Activated naive CD8-positive, alpha-beta T cell treated with anti-CD3 and anti-CD28 coated beads for 36 hours (primary cell): ENCODE data around the gene SERPINB12. TPM values are rescaled to one million over a fixed set of nuclear protein-coding genes. Genes with fewer than 3 reads are reported as not detected.
A peak's percentile ranks its signal among the peaks of the same experiment; 100 is the strongest.

Source experiments
- DNase-seq: peaks from one replicate; pipeline ENCODE4 v3.0.0; 2021
- H3K27ac Mint-ChIP-seq: one replicate; pipeline ENCODE4 v1.8.0; 2022; ENCODE audit warnings: mild to moderate bottlenecking, moderate library complexity, mixed read lengths
- H3K27me3 Mint-ChIP-seq: one replicate; pipeline ENCODE4 v1.8.0; 2022; ENCODE audit warnings: mild to moderate bottlenecking, mixed read lengths
- H3K36me3 Mint-ChIP-seq: one replicate; pipeline ENCODE4 v1.8.0; 2021; ENCODE audit warnings: mild to moderate bottlenecking, mixed read lengths
- H3K4me1 Mint-ChIP-seq: one replicate; pipeline ENCODE4 v1.8.0; 2021; ENCODE audit warnings: mixed read lengths
- H3K4me3 Mint-ChIP-seq: one replicate; pipeline ENCODE4 v1.8.0; 2022; ENCODE audit warnings: mild to moderate bottlenecking, moderate library complexity, mixed read lengths
- H3K9me3 Mint-ChIP-seq: one replicate; pipeline ENCODE4 v1.8.0; 2022; ENCODE audit warnings: mixed read lengths
- total RNA-seq, 2 experiments: library from RNA; stranded (reverse); gene quantifications; one replicate each; pipeline ENCODE4 v1.2.3, GENCODE V29; 2021

SERPINB12 gene
- total RNA-seq, 2 experiments from 2014 or later = not detected

DNA sequence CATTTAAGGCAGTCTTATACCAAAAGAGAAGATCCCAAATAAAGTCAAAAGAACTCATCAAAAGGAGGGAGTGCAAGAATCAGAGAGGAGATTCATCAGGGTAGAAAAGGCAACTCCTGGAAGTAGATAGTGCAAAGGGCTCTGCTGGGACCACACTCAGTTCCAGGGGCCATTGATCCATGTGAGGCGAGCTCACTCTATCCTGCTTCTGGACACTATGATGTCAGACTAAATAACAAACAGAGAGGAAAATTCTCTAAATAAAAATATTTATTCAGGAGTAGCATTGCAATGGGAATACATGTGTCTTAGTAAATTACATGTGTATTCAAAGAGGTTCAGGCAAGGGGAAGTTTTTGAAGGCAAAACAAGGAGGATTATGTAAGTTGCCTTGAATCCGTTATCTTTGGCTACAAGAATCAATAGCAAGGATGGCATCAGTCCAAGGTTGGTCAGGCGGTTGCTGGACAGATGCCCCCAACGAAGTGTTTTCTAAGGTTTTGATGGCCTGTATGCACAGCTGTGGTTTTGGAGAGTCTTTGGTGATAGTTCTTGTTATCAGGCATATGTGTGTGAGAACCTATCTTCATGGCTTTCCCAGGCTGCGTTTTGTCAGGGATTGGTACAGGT is 13.2 kb upstream of the SERPINB12 start:
- no peak overlapping the region for H3K4me3 Mint-ChIP-seq
- no peak for DNase-seq
- H3K4me1 Mint-ChIP-seq = no peaks in the 10 kb centered on the region
- no peaks in the 10 kb centered on the region for H3K9me3 Mint-ChIP-seq
- H3K27ac Mint-ChIP-seq = no peak overlapping the region
- H3K27me3 Mint-ChIP-seq = peaks cover 5% of the 10 kb centered on the region
- no peaks in the 10 kb centered on the region for H3K36me3 Mint-ChIP-seq

- no peaks in the 10 kb centered on the region for H3K4me1 Mint-ChIP-seq
- H3K27me3 Mint-ChIP-seq = peaks cover 8% of the 10 kb centered on the region
These were observed 9.7 kb upstream of the SERPINB12 start for GRCh38 chr18:63532471-63532870.

GRCh38 chr18:63534615-63535014 is 7.6 kb upstream of the SERPINB12 start:
- H3K36me3 Mint-ChIP-seq = no peaks in the 10 kb centered on the region
- peaks cover 10% of the 10 kb centered on the region for H3K27me3 Mint-ChIP-seq
- H3K4me3 Mint-ChIP-seq = no peak overlapping the region
- H3K27ac Mint-ChIP-seq = no peak overlapping the region
- no peaks in the 10 kb centered on the region for H3K4me1 Mint-ChIP-seq
- no peaks in the 10 kb centered on the region for H3K9me3 Mint-ChIP-seq
- no peak for DNase-seq

More at GRCh38 chr18:63532471-63532870, 9.7 kb upstream of the SERPINB12 start:
- no peaks in the 10 kb centered on the region for H3K9me3 Mint-ChIP-seq
- H3K36me3 Mint-ChIP-seq = no peaks in the 10 kb centered on the region
- no peak overlapping the region for H3K4me3 Mint-ChIP-seq
- peak overlapping the region; percentile 34 for H3K27ac Mint-ChIP-seq
- DNase-seq = no peak

- H3K9me3 Mint-ChIP-seq = no peaks in the 10 kb centered on the region
- H3K36me3 Mint-ChIP-seq = no peaks in the 10 kb centered on the region
- DNase-seq = no peak
- H3K27ac Mint-ChIP-seq = no peak overlapping the region
- H3K27me3 Mint-ChIP-seq = peaks cover 15% of the 10 kb centered on the region
- no peak overlapping the region for H3K4me3 Mint-ChIP-seq
- H3K4me1 Mint-ChIP-seq = no peaks in the 10 kb centered on the region
These were observed 2.2 kb upstream of the SERPINB12 start for GRCh38 chr18:63539904-63540510.

DNA sequence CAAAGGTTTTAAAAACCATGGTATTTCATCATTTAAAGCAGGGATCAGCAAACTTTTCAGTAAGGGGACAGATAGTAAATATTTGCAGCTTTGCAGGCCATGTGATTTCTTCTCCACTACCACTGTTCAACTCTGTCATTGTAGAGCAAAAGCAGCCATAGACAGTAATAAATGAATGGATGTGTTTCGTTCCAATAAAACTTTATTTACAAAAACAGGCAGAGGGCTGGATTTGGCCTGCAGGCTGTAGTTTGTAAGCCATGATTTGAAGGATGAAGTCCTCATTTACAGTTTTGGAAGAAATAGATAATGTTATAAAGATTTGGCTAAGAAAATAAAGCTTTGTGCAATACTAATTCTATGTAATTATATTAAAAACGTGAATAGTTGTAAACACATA is 1.8 kb downstream of the SERPINB12 start:
- Mint-ChIP-seq H3K4me3 (no peak overlapping the region), H3K27me3 (peaks cover 18% of the 10 kb centered on the region), H3K9me3 (no peaks in the 10 kb centered on the region), H3K27ac (no peak overlapping the region), H3K36me3 (no peaks in the 10 kb centered on the region), H3K4me1 (no peaks in the 10 kb centered on the region)
- no peak for DNase-seq

- Mint-ChIP-seq H3K9me3 (no peaks in the 10 kb centered on the region), H3K27ac (no peak overlapping the region), H3K36me3 (no peaks in the 10 kb centered on the region), H3K4me1 (no peaks in the 10 kb centered on the region), H3K4me3 (no peak overlapping the region), H3K27me3 (peaks cover 10% of the 10 kb centered on the region)
- DNase-seq = no peak
These were observed 2.8 kb downstream of the SERPINB12 start for GRCh38 chr18:63545000-63545399.

GRCh38 chr18:63550068-63550467 is 7.9 kb downstream of the SERPINB12 start:
- H3K27me3 Mint-ChIP-seq = peaks cover 12% of the 10 kb centered on the region
- no peaks in the 10 kb centered on the region for H3K36me3 Mint-ChIP-seq
- H3K4me1 Mint-ChIP-seq = no peaks in the 10 kb centered on the region
- no peaks in the 10 kb centered on the region for H3K9me3 Mint-ChIP-seq
- no peak overlapping the region for H3K4me3 Mint-ChIP-seq
- DNase-seq = no peak
- H3K27ac Mint-ChIP-seq = no peak overlapping the region

DNA sequence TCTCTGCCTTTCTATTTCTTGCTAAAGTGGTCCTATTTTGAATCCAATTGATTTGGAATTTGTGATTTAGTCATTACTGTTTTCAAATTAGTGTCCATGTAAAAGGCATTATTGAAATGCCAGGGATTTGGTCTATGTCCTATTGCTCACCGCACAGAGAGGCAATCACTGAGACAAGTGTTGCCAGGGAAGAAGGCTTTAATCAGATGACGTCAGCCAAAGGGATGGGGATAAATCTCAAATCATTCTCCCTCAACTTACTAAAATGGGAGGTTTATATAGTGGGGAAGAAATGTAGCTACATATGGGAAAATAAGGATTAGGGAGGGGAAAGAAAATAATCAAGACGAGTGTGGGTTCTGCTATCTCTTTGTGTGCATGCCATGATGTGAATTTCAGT is 9.6 kb downstream of the SERPINB12 start:
- no peak overlapping the region for H3K4me3 Mint-ChIP-seq
- H3K4me1 Mint-ChIP-seq = no peaks in the 10 kb centered on the region
- H3K36me3 Mint-ChIP-seq = no peaks in the 10 kb centered on the region
- no peak overlapping the region for H3K27ac Mint-ChIP-seq
- DNase-seq = no peak
- peaks cover 10% of the 10 kb centered on the region for H3K27me3 Mint-ChIP-seq
- no peaks in the 10 kb centered on the region for H3K9me3 Mint-ChIP-seq

GRCh38 chr18:63552581-63552980 is 10.4 kb downstream of the SERPINB12 start:
- H3K27me3 Mint-ChIP-seq = peaks cover 7% of the 10 kb centered on the region
- no peak overlapping the region for H3K4me3 Mint-ChIP-seq
- H3K4me1 Mint-ChIP-seq = no peaks in the 10 kb centered on the region
- H3K27ac Mint-ChIP-seq = no peak overlapping the region
- DNase-seq = no peak
- H3K9me3 Mint-ChIP-seq = no peaks in the 10 kb centered on the region
- H3K36me3 Mint-ChIP-seq = no peaks in the 10 kb centered on the region

- H3K27me3 Mint-ChIP-seq = peaks cover 4% of the 10 kb centered on the region
- no peak for DNase-seq
- no peaks in the 10 kb centered on the region for H3K9me3 Mint-ChIP-seq
- no peaks in the 10 kb centered on the region for H3K36me3 Mint-ChIP-seq
- no peak overlapping the region for H3K27ac Mint-ChIP-seq
- H3K4me1 Mint-ChIP-seq = no peaks in the 10 kb centered on the region
- H3K4me3 Mint-ChIP-seq = no peak overlapping the region
These were observed 10.9 kb downstream of the SERPINB12 start for GRCh38 chr18:63553081-63553480.

GRCh38 chr18:63559567-63560491 is 17.7 kb downstream of the SERPINB12 start:
- H3K4me1 Mint-ChIP-seq = no peaks in the 10 kb centered on the region
- no peak for DNase-seq
- no peaks in the 10 kb centered on the region for H3K9me3 Mint-ChIP-seq
- H3K27me3 Mint-ChIP-seq = peaks cover 17% of the 10 kb centered on the region
- H3K4me3 Mint-ChIP-seq = no peak overlapping the region
- no peak overlapping the region for H3K27ac Mint-ChIP-seq
- H3K36me3 Mint-ChIP-seq = no peaks in the 10 kb centered on the region

DNA sequence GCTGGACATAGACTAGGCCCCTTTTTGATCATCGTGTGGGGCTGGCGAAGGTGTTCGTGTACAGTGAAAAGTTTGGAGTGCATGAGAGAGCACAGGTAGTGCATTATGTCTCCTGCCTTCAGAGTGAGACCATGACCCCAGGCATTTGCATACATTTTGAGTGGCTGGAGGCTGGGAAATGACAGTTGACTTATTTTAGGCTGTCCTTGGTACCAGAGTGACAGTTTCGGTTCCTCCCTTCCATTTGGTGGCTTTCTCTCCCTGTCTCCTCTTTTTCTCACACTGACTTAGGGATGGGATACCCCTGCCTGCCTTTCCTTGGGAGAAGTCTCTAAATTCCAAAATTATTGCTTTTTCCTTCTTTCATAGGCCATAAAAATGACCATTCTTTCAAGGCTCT is 20.1 kb downstream of the SERPINB12 start:
- Mint-ChIP-seq H3K4me1 (no peaks in the 10 kb centered on the region), H3K27ac (no peak overlapping the region), H3K4me3 (no peak overlapping the region), H3K27me3 (peaks cover 17% of the 10 kb centered on the region), H3K36me3 (no peaks in the 10 kb centered on the region), H3K9me3 (no peaks in the 10 kb centered on the region)
- DNase-seq = no peak

- H3K9me3 Mint-ChIP-seq = no peaks in the 10 kb centered on the region
- H3K36me3 Mint-ChIP-seq = no peaks in the 10 kb centered on the region
- H3K4me3 Mint-ChIP-seq = no peak overlapping the region
- H3K27ac Mint-ChIP-seq = no peak overlapping the region
- DNase-seq = no peak
- no peaks in the 10 kb centered on the region for H3K4me1 Mint-ChIP-seq
- peaks cover 20% of the 10 kb centered on the region for H3K27me3 Mint-ChIP-seq
These were observed 21.9 kb downstream of the SERPINB12 start for GRCh38 chr18:63564021-63564420.

DNA sequence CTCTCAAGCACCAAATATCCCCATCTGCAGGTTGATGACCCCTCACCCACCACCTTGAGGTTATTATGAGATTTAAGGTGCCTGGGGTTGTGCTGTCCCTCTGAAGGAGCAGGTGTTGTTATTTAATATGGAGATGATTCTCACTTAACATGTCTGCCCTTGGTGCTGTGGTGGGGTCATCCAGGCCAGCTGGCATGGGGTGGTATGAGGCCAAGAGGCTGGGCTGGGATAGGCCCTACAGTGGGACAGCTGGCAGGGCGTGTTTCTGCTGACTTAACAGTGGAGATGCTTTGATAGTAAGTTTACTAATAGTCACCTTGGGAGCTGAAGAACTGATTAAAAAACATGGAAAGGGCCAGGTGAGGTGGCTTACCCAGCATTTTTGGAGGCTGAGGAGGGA is 22.4 kb downstream of the SERPINB12 start:
- no peaks in the 10 kb centered on the region for H3K36me3 Mint-ChIP-seq
- no peak for DNase-seq
- H3K4me1 Mint-ChIP-seq = no peaks in the 10 kb centered on the region
- H3K27me3 Mint-ChIP-seq = peaks cover 14% of the 10 kb centered on the region
- H3K27ac Mint-ChIP-seq = no peak overlapping the region
- no peak overlapping the region for H3K4me3 Mint-ChIP-seq
- H3K9me3 Mint-ChIP-seq = no peaks in the 10 kb centered on the region

- peaks cover 13% of the 10 kb centered on the region for H3K27me3 Mint-ChIP-seq
- no peak overlapping the region for H3K4me3 Mint-ChIP-seq
- H3K9me3 Mint-ChIP-seq = no peaks in the 10 kb centered on the region
- no peak for DNase-seq
- no peak overlapping the region for H3K27ac Mint-ChIP-seq
- H3K4me1 Mint-ChIP-seq = no peaks in the 10 kb centered on the region
- H3K36me3 Mint-ChIP-seq = no peaks in the 10 kb centered on the region
These were observed 25.1 kb downstream of the SERPINB12 start for GRCh38 chr18:63567276-63567675.
